Islet of Langerhans (tissue), 1 donor: ENCODE results near the gene XPA.
"Not testable (repeated sequence)": the region's sequence is repeated elsewhere in the genome, so short reads cannot be mapped to it uniquely, and the experiment has no call there.

Experiments used
- FAIRE-seq: peaks from one replicate; lab custom pipeline; 2011; peaks lifted over from hg19 to GRCh38; lab: Jason Lieb, UNC

The XPA gene

GRCh38 chr9:97703437-97704344, 6.6 kb upstream of the XPA start:
- FAIRE-seq, result no peak

DNA sequence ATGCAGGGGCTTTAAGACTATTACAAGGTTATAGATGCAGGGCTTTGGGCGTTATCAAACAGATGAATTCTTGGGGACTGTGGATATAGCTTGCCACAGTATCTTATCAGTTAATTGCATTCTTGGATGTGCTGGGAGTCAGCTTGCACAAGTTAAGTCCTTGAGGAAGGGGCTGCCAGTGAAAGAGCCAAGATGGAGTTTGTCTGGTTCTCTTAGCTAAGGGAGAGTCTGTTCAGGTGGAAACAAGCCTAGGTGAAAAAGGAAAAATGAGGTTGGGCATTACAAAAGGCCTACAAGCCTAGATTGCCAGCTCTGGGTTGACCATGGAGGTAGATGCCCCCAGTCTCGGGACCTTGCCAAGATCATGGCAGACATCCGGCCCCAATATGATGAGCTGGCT, 2.7 kb upstream of the XPA start:
- FAIRE-seq, result not testable (repeated sequence)

GRCh38 chr9:97699281-97699680, 2.1 kb upstream of the XPA start:
- FAIRE-seq, result not testable (repeated sequence)

GRCh38 chr9:97698865-97699264, 1.7 kb upstream of the XPA start:
- FAIRE-seq, result no peak

GRCh38 chr9:97697837-97698236, 697 bp upstream of the XPA start:
- no peak for FAIRE-seq

DNA sequence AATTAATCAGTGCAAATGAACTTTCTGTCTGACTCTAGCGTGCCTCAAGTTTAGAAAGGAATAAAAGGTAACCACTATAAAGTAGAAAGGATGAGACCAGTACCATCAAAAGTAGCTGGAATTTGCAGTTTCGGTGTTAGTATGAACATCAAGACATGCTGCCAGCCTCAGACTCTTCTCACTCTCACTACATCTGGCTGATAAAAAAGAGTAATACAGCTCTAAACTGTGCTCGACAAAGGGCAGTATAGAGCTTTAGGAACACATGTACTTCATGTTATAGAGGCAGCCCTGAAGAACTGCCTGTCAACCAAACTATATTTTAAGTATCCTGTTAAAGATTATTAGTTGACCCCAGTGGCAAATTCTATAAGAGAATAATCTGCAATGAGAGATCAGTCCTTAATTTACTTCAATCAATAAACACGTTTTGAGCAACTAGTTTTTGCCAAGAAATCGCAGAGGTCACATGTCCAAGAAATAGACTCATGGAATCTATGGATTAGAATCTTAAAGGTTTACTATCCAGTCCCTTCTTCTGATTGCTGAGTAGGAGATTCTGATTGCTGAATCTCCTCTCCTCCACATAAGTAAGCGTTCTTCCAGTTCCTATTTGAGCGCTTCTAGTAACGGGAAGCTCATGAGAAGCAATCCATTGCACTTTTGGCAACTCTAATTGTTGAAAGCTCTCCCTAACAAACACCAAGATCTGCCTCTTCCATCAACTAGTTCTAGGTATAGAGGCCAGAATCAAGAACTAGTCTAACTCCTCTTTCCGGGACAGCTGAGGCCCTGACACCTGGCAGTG, 941 bp downstream of the XPA start:
- FAIRE-seq, result no peak

DNA sequence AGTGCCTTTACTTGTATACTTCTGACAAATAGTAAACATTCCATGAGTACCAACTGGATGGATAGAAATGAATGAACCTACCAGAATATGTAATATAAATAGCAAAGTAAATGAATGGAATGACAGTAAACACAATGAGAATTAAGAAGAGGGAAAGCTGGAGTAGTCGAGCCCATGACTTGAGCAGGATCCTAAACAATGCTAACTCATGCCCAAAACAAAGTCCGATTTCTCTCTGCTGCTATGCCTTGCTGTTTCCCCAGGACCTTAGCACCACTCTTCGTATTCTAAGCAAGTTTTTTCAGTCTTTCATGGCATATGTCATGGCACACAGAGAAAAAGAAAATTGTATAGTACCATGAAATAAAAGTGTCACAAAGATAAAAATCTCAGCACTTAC, 1.8 kb downstream of the XPA start:
- FAIRE-seq, result no peak

DNA sequence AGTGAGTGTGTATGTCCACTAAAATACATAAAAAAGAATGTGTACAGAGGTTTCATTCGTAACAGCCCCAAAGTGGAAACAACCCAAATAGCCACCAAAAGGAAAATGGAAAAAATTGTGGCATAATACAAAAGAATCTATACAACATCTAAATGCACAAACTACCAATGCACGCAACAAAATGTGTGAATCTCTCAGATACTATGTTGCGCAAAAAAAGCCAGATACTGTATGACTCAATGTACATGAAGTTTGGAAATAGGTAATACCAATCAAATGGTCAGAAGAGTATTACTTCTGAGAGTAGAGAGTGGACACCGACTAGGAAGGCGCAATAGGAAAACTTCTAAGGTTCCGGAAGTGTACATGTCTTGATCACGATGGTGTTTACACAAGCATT, 2.4 kb downstream of the XPA start:
- FAIRE-seq, result no peak

- FAIRE-seq, result no peak
Measured at GRCh38 chr9:97689401-97690180, 7.5 kb downstream of the XPA start.

- FAIRE-seq, result no peak
Measured at GRCh38 chr9:97688654-97689053, 8.5 kb downstream of the XPA start.

- no peak for FAIRE-seq
Measured at GRCh38 chr9:97682242-97682641, 14.9 kb downstream of the XPA start.

DNA sequence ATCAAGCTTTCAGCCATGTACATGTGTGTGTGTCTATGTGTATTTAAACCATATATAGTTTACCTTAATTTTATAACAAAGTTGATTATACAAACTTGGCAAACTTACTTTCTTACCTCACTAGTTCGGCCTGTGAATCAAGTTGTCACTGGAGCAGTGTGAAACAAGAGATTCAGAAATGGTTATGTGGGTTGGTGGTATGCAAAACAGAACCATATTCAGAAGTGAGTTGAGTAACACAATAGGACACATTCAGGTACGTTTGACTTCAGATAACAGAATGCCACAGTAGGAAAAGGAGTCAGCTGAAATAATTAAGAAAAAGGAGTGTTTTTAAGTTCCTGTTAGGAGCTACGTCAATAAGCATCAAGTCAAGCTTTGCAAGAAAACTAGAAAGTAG, 21.5 kb downstream of the XPA start:
- no peak for FAIRE-seq

- peak; percentile 87 for FAIRE-seq
Measured at GRCh38 chr9:97673922-97674321, 23.2 kb downstream of the XPA start.

- FAIRE-seq, result no peak
Measured at GRCh38 chr9:97672403-97672802, 24.7 kb downstream of the XPA start.

- FAIRE-seq, result no peak
Measured at GRCh38 chr9:97670586-97670985, 26.6 kb downstream of the XPA start.

GRCh38 chr9:97668485-97668884, 28.7 kb downstream of the XPA start:
- FAIRE-seq, result no peak

- no peak for FAIRE-seq
Measured at GRCh38 chr9:97666907-97667686, 30.0 kb downstream of the XPA start.

DNA sequence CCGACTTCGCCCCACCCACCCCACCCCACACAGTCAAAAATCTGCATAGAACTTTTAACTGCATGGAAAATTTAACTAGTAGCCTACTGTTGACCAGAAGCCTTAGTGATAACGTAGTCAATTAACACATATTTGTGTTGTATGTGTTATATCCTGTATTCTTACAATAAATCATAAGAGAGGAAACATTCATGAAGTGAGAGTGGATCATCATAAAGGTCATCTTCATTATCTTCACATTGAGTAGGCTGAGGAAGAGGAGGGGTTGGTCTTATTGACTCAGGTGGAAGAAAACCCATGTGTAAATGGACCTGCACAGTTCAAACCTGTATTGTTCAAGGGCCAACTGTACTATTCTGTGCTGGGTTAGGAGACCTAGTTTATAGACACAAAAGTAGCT, 31.4 kb downstream of the XPA start:
- FAIRE-seq, result no peak

- FAIRE-seq, result no peak
Measured at GRCh38 chr9:97660847-97661246, 36.3 kb downstream of the XPA start.

GRCh38 chr9:97660340-97660739, 36.8 kb downstream of the XPA start:
- no peak for FAIRE-seq

GRCh38 chr9:97659771-97660170, 37.4 kb downstream of the XPA start:
- FAIRE-seq, result no peak

DNA sequence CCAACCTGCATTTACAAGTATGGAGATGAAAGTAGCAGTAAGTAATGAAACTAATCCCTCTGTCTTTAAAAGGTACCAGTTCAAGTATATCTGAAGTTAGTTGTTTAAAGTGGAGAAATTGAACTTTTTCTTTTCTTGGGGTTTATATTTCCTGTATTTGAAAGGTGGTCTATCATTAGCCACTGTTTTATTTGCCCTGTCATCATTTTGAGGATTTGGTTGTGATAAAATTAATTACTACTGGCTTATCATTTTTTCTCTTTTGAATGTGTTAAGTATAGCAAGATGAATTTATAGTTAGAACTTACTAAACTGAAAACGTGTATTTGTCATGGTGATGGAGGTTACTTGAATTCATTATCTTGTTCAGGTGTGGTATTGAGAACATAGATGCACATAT, 38.4 kb downstream of the XPA start:
- FAIRE-seq, result no peak
